ENCODE data around the gene GDPD1.
"Not testable (repeated sequence)": the region's sequence is repeated elsewhere in the genome, so short reads cannot be mapped to it uniquely, and the experiment has no call there.

Gene GDPD1

DNA sequence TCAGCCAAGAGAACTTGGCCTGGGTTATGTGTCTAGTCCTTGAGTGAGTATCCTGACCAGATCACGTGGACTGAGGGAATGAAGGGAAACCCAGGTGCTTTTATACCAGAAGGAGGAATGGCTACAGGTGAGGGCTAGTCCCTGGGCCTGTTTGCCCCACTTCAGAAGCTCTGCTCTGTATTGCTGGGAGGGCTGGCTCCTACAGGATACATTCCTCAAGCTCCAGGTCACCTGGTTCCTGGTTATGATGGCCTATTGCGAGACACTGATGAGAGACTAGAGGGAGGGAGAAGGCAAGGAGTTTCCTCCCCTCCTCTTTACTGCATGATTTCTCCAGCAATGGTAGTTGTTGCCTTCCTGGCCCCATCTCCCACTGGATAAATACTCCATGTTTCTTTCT lies 29.5 kb upstream of the GDPD1 start:
- 91 to 96% methylated on average over 2 of the region's 2 CpGs for WGBS, 2 experiments
- Histone ChIP-seq H3K27me3 (ENCODE audit: control insufficient read depth, insufficient read depth, low read length, poor library complexity, severe bottlenecking) (no peaks in the 10 kb centered on the region), H3K27ac (ENCODE audit: insufficient read depth, low read depth, low read length, poor library complexity, severe bottlenecking) (no peak overlapping the region), H3K36me3 (ENCODE audit: control insufficient read depth, insufficient read depth, low read length) (peaks cover 56% of the 10 kb centered on the region), H3K4me1 (ENCODE audit: control insufficient read depth, insufficient read depth, low read length) (no peaks in the 10 kb centered on the region), H3K9me3 (ENCODE audit: control insufficient read depth, low read length) (no peaks in the 10 kb centered on the region), H3K4me3 (ENCODE audit: insufficient read depth, low read depth, low read length) (no peak overlapping the region)

DNA sequence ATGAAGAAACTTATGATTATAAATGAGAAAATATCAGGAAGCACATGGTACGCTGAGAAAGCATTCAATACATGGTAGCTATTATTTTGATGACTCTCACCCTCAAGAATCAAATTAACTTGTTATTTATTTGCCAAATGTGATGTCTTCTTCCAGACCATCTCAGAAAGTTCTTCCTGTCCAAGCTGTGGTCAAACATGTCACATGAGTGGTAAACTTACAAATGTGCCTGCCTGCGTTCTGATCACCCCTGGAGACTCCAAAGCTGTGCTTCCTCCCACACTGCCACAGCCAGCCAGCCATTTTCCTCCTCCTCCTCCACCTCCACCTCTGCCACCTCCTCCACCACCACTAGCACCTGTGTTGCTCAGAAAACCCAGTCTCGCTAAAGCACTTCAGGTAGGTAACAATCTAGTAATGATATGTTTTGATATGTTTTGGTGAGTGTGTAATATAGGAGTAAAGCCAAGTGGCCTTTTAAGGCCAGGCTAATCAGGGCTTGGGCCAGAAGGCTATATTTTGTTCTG lies 26.9 kb upstream of the GDPD1 start:
- Histone ChIP-seq H3K27ac (ENCODE audit: insufficient read depth, low read depth, low read length, poor library complexity, severe bottlenecking) (no peak overlapping the region), H3K4me1 (ENCODE audit: control insufficient read depth, insufficient read depth, low read length) (no peaks in the 10 kb centered on the region), H3K4me3 (ENCODE audit: insufficient read depth, low read depth, low read length) (no peak overlapping the region), H3K27me3 (ENCODE audit: control insufficient read depth, insufficient read depth, low read length, poor library complexity, severe bottlenecking) (no peaks in the 10 kb centered on the region), H3K36me3 (ENCODE audit: control insufficient read depth, insufficient read depth, low read length) (peaks cover 61% of the 10 kb centered on the region), H3K9me3 (ENCODE audit: control insufficient read depth, low read length) (no peaks in the 10 kb centered on the region)
- whole genome bisulfite sequencing, 2 experiments: 96 to 100% methylated on average over 2 to 3 of the region's 3 CpGs

DNA sequence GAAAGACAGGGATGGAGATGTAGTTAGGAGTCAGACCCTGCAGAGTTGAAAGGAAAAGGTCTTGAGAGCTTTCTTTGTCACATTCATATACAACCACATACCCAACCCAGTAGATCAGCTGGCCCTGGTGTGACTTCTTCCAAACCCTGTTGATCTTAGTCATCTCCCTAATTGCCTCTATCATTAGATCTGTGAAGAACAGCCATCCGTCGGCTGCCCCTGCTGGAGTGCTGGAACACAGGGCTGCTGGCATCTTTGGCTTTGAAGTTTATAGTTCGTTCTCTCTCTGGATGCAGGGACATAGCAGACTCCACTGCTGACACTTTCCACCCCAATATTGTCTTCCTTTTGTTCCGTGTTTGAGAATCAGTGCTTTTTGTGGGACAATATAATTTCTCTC lies 20.9 kb upstream of the GDPD1 start:
- H3K36me3 ChIP-seq (ENCODE audit: control insufficient read depth, insufficient read depth, low read length): peaks cover 41% of the 10 kb centered on the region
- no peak overlapping the region for H3K4me3 ChIP-seq (ENCODE audit: insufficient read depth, low read depth, low read length)
- no peaks in the 10 kb centered on the region for H3K27me3 ChIP-seq (ENCODE audit: control insufficient read depth, insufficient read depth, low read length, poor library complexity, severe bottlenecking)
- H3K4me1 ChIP-seq (ENCODE audit: control insufficient read depth, insufficient read depth, low read length): no peaks in the 10 kb centered on the region
- no peaks in the 10 kb centered on the region for H3K9me3 ChIP-seq (ENCODE audit: control insufficient read depth, low read length)
- 95 to 99% methylated on average over 4 of the region's 4 CpGs for WGBS, 2 experiments
- no peak overlapping the region for H3K27ac ChIP-seq (ENCODE audit: insufficient read depth, low read depth, low read length, poor library complexity, severe bottlenecking)

DNA sequence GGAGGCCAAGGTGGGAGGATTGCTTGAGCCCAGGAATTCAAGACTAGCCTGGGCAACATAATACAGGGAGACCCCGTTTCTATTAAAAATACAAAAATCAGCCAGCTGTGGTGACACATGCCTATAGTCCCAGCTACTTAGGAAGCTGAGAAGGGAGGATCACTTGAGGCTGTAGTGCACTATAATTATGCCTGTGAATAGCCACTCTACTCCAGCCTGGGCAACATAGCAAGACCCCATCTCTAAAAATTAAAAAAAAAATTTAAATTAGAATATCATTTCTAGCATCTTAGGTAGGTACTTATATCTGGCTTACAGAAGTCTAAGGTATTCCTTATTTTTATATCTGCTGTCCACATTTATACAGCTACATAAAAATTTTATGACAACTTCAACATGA lies 18.0 kb upstream of the GDPD1 start:
- H3K4me1 ChIP-seq (ENCODE audit: control insufficient read depth, insufficient read depth, low read length): no peaks in the 10 kb centered on the region
- peaks cover 23% of the 10 kb centered on the region for H3K36me3 ChIP-seq (ENCODE audit: control insufficient read depth, insufficient read depth, low read length)
- no peaks in the 10 kb centered on the region for H3K27me3 ChIP-seq (ENCODE audit: control insufficient read depth, insufficient read depth, low read length, poor library complexity, severe bottlenecking)
- H3K9me3 ChIP-seq (ENCODE audit: control insufficient read depth, low read length): no peaks in the 10 kb centered on the region
- no peak overlapping the region for H3K4me3 ChIP-seq (ENCODE audit: insufficient read depth, low read depth, low read length)
- 88 to 100% methylated on average over 1 of the region's 1 CpG for WGBS, 2 experiments
- H3K27ac ChIP-seq (ENCODE audit: insufficient read depth, low read depth, low read length, poor library complexity, severe bottlenecking): no peak overlapping the region

DNA sequence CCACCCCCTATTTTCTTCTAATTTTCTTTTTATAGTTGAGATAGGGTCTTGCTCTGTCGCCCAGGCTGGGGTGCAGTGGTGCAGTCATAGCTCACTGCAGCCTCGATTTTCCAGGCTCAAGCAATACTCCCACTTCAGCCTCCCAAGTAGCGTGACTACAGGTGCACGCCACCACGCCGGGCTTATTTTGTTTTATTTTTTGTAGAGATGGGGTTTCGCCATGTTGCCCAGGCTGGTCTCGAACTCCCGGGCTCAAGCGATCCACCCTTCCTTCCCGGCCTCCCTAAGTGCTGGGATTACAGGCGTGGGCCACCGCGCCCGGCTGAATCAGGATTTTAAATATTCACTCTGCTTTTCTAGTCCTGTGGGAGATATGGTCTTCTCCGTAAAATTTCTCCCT lies 941 bp upstream of the GDPD1 start:
- no peaks in the 10 kb centered on the region for H3K9me3 ChIP-seq (ENCODE audit: control insufficient read depth, low read length)
- no peak overlapping the region for H3K4me3 ChIP-seq (ENCODE audit: insufficient read depth, low read depth, low read length)
- no peaks in the 10 kb centered on the region for H3K36me3 ChIP-seq (ENCODE audit: control insufficient read depth, insufficient read depth, low read length)
- H3K27ac ChIP-seq (ENCODE audit: insufficient read depth, low read depth, low read length, poor library complexity, severe bottlenecking): no peak overlapping the region
- peaks cover 3% of the 10 kb centered on the region for H3K4me1 ChIP-seq (ENCODE audit: control insufficient read depth, insufficient read depth, low read length)
- WGBS, 2 experiments: 94 to 97% methylated on average over 16 of the region's 16 CpGs
- H3K27me3 ChIP-seq (ENCODE audit: control insufficient read depth, insufficient read depth, low read length, poor library complexity, severe bottlenecking): no peaks in the 10 kb centered on the region

GRCh38 chr17:59219992-59220327 lies 351 bp upstream of the GDPD1 start:
- 57 to 62% methylated on average over 7 of the region's 7 CpGs for WGBS, 2 experiments
- Histone ChIP-seq H3K4me3 (ENCODE audit: insufficient read depth, low read depth, low read length) (no peak overlapping the region), H3K4me1 (ENCODE audit: control insufficient read depth, insufficient read depth, low read length) (peaks cover 3% of the 10 kb centered on the region), H3K9me3 (ENCODE audit: control insufficient read depth, low read length) (no peaks in the 10 kb centered on the region), H3K36me3 (ENCODE audit: control insufficient read depth, insufficient read depth, low read length) (no peaks in the 10 kb centered on the region), H3K27me3 (ENCODE audit: control insufficient read depth, insufficient read depth, low read length, poor library complexity, severe bottlenecking) (no peaks in the 10 kb centered on the region), H3K27ac (ENCODE audit: insufficient read depth, low read depth, low read length, poor library complexity, severe bottlenecking) (no peak overlapping the region)

- Histone ChIP-seq H3K27ac (ENCODE audit: insufficient read depth, low read depth, low read length, poor library complexity, severe bottlenecking) (peak overlapping the region; percentile 73), H3K27me3 (ENCODE audit: control insufficient read depth, insufficient read depth, low read length, poor library complexity, severe bottlenecking) (no peaks in the 10 kb centered on the region), H3K4me1 (ENCODE audit: control insufficient read depth, insufficient read depth, low read length) (peaks cover 3% of the 10 kb centered on the region), H3K36me3 (ENCODE audit: control insufficient read depth, insufficient read depth, low read length) (no peaks in the 10 kb centered on the region), H3K9me3 (ENCODE audit: control insufficient read depth, low read length) (no peaks in the 10 kb centered on the region), H3K4me3 (ENCODE audit: insufficient read depth, low read depth, low read length) (peak overlapping the region; percentile 75)
- 1 to 16% methylated on average over 13 to 16 of the region's 17 CpGs for WGBS, 2 experiments
These were observed 992 bp downstream of the GDPD1 start for GRCh38 chr17:59221159-59221847.

- Histone ChIP-seq H3K27ac (ENCODE audit: insufficient read depth, low read depth, low read length, poor library complexity, severe bottlenecking) (no peak overlapping the region), H3K4me3 (ENCODE audit: insufficient read depth, low read depth, low read length) (no peak overlapping the region), H3K27me3 (ENCODE audit: control insufficient read depth, insufficient read depth, low read length, poor library complexity, severe bottlenecking) (no peaks in the 10 kb centered on the region), H3K9me3 (ENCODE audit: control insufficient read depth, low read length) (no peaks in the 10 kb centered on the region), H3K36me3 (ENCODE audit: control insufficient read depth, insufficient read depth, low read length) (no peaks in the 10 kb centered on the region), H3K4me1 (ENCODE audit: control insufficient read depth, insufficient read depth, low read length) (peaks cover 3% of the 10 kb centered on the region)
- 94 to 96% methylated on average over 6 to 7 of the region's 7 CpGs for WGBS, 2 experiments
These were observed 3.5 kb downstream of the GDPD1 start for GRCh38 chr17:59223813-59224212.

- not testable (repeated sequence) for H3K4me1 ChIP-seq (ENCODE audit: control insufficient read depth, insufficient read depth, low read length); H3K27ac ChIP-seq (ENCODE audit: insufficient read depth, low read depth, low read length, poor library complexity, severe bottlenecking); H3K27me3 ChIP-seq (ENCODE audit: control insufficient read depth, insufficient read depth, low read length, poor library complexity, severe bottlenecking); H3K4me3 ChIP-seq (ENCODE audit: insufficient read depth, low read depth, low read length); H3K36me3 ChIP-seq (ENCODE audit: control insufficient read depth, insufficient read depth, low read length); H3K9me3 ChIP-seq (ENCODE audit: control insufficient read depth, low read length)
- WGBS, 2 experiments: 95 to 96% methylated on average over 1 of the region's 1 CpG
These were observed 8.3 kb downstream of the GDPD1 start for GRCh38 chr17:59228588-59228987.

GRCh38 chr17:59230764-59231163 lies 10.5 kb downstream of the GDPD1 start:
- Histone ChIP-seq H3K27ac (ENCODE audit: insufficient read depth, low read depth, low read length, poor library complexity, severe bottlenecking) (no peak overlapping the region), H3K27me3 (ENCODE audit: control insufficient read depth, insufficient read depth, low read length, poor library complexity, severe bottlenecking) (no peaks in the 10 kb centered on the region)
- 93 to 95% methylated on average over 3 of the region's 3 CpGs for WGBS, 2 experiments

GRCh38 chr17:59234631-59235030 lies 14.3 kb downstream of the GDPD1 start:
- H3K4me3 ChIP-seq (ENCODE audit: insufficient read depth, low read depth, low read length): no peak overlapping the region
- H3K27ac ChIP-seq (ENCODE audit: insufficient read depth, low read depth, low read length, poor library complexity, severe bottlenecking): no peak overlapping the region
- H3K9me3 ChIP-seq (ENCODE audit: control insufficient read depth, low read length): no peaks in the 10 kb centered on the region
- no peaks in the 10 kb centered on the region for H3K4me1 ChIP-seq (ENCODE audit: control insufficient read depth, insufficient read depth, low read length)
- H3K36me3 ChIP-seq (ENCODE audit: control insufficient read depth, insufficient read depth, low read length): no peaks in the 10 kb centered on the region
- no peaks in the 10 kb centered on the region for H3K27me3 ChIP-seq (ENCODE audit: control insufficient read depth, insufficient read depth, low read length, poor library complexity, severe bottlenecking)

More at GRCh38 chr17:59230764-59231163, 10.5 kb downstream of the GDPD1 start:
- Histone ChIP-seq H3K36me3 (ENCODE audit: control insufficient read depth, insufficient read depth, low read length) (no peaks in the 10 kb centered on the region), H3K4me1 (ENCODE audit: control insufficient read depth, insufficient read depth, low read length) (no peaks in the 10 kb centered on the region), H3K9me3 (ENCODE audit: control insufficient read depth, low read length) (no peaks in the 10 kb centered on the region), H3K4me3 (ENCODE audit: insufficient read depth, low read depth, low read length) (no peak overlapping the region)
